GM18511 (cell line): Measurements from ENCODE around the gene ADARB2.

Experiments
- ATAC-seq: cut with Tn5 transposase; IDR thresholded peaks from one replicate; pipeline ENCODE4 v1.9.1; 2021; ENCODE audit warnings: mild to moderate bottlenecking, moderate library complexity; ENCODE audit not compliant: unreplicated experiment

The ADARB2 gene

DNA sequence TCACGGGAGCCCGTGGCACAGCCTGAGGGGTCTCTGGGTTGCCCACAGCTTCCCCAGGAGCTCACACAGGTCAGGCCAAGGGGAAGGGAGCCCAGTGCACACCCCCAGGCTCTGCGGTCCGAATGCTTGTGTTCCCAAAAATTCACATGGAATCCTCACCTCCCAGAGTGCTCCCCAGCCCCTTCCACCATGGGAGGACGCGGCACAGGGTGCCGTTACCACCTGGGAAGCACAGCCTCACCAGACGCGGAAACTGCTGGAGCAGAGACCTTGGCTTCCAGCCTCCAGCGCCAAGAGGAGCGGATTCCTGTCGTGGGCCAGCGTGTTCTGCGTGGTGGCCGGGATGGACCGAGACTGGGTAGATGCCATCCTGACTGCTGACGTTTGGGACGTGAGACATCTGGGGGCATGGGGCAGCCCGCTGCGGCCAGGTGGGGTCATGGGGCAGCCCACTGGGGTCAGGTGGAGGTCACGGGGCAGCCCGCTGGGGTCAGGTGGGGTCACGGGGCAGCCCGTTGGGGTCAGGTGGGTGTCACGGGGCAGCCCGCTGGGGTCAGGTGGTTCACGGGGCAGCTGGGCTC lies 531.8 kb downstream of the ADARB2 start:
- no peak for ATAC-seq

- no peak for ATAC-seq
These were observed 532.6 kb downstream of the ADARB2 start for GRCh38 chr10:1204434-1205326.

DNA sequence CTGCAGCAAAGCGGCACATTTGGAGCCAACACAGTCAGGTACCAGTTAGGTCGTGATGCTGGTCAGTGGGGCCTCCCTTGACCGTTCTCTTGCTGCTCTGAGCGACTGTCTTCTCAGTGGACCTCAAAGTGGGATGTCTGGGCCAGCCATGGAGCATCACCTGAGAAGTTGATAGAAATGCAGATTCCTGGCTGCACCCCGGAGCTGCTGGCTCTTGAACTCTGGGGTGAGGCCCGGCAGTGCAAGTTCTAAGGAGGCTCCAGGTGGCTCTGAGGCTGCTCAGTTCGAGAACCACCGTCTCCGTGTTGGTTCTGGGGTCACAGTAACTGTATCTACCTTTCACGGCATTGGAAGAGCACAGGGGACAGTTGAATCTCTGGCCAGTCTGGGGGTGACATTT lies 533.6 kb downstream of the ADARB2 start:
- ATAC-seq = no peak

DNA sequence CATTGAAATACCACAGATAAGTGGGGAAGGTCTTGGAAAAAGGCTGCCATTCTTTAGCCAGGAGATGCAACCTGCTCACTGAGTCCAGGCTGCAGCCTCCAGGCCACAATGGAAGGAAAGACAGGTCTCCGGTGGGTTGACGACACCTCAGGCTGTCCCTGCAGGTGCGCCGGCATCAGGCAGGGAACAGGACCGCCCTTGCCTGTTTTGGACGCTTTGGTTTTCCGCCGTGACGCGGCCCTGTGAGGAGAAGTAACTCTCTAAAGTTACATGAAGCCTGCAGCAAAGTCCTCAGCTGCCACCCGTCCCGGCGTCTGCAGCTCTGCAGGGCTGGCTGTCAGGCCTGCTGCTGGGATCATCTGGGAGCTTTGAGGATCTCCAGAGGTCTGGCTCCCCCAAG lies 534.1 kb downstream of the ADARB2 start:
- ATAC-seq = no peak

DNA sequence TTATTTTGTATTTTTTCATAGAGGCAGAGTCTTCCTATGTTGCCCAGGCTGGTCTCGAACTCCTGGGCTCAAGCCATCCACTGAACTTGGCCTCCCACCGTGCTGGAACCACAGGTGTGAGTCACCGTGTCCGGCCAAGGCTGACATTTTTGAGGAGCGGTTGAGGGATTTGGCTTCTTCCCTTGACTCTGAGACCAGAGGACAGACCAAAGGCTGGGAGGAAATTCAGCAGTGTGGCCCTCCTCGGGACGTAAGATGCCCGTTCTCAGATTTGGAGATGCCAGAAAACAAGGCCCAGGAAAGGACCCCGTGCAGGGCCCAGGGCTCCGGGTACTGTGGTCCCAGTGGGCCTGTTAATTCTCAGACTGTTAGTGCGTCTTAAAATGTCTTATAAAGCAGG lies 535.0 kb downstream of the ADARB2 start:
- no peak for ATAC-seq

GRCh38 chr10:1200866-1201807 lies 536.2 kb downstream of the ADARB2 start:
- no peak for ATAC-seq

DNA sequence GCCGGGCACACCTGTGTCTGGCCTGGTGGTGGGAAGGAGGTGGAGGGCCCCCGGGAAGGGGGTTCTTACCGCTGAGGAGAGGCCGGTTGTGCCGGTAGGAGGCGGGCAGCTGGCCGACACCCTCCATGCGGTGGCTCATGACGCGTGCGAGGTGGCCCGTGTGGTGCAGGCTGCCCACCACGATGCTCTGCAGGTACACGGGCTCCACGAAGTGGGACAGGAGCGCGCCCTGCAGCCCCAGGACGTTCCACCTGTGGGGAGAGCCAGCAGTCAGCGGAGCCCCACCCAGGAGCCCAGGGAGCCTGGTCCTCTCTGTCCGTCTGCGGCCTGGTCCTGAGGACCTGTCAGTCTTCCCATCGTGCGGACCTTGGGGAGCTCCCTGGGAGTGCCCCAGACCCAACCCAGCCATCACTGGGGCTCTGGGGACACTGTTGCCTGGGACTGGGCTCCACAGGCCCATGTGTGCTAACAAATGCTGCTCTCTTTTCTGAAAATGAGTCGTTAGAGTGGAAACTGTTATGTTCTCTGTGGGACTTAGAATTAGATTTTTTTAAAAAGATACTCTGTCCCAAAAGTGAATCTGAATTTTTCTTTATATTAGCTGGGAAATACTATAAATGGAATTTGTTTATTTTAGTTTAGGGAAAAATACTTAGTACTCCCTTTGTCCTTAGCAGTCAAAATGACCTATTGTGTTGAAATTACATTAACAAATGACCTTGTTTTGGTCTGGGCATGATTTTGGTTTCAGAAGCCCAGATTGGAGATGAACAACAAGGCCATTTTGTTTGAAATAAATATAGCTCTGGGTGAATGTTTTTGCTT lies 537.2 kb downstream of the ADARB2 start:
- ATAC-seq = no peak

GRCh38 chr10:1199345-1199673 lies 538.0 kb downstream of the ADARB2 start:
- no peak for ATAC-seq

- ATAC-seq = no peak
These were observed 538.6 kb downstream of the ADARB2 start for GRCh38 chr10:1198453-1199344.

DNA sequence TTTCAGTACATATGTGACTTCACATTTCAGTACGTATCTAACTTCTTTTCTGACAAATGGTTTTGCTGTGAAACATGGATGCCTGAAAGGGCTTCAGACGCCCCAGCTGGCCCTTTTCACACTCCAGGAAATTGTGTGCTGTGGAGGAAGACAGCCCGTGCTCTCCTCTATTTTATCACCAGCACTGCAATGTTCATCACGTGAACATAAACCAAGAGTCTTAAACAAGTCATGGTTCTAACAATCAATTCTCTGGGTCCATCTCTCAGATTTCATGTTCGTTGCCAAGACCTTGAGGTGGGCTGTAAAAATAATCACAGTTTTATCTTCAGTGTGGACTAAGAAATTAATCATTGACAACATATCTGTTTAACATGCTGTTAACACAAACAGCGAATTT lies 539.9 kb downstream of the ADARB2 start:
- no peak for ATAC-seq

DNA sequence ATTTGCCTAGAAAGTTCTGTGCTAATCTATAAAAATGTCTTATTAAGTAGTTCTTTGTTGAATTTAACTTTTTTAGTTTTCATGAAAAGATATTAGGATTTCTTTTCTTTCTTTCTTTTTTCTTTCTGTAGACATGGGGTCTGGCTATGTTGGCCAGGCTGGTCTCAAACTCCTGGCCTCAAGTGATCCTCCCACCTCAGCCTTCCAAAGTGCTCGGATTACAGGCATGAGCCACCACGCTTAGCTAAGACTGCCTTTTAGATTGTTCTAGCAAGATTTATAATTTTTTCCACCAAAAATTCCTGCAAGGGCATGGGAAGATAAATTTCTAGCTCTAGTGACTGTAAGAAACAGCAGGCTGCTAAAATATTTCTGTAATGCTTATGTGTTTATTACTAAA lies 540.7 kb downstream of the ADARB2 start:
- ATAC-seq = no peak

DNA sequence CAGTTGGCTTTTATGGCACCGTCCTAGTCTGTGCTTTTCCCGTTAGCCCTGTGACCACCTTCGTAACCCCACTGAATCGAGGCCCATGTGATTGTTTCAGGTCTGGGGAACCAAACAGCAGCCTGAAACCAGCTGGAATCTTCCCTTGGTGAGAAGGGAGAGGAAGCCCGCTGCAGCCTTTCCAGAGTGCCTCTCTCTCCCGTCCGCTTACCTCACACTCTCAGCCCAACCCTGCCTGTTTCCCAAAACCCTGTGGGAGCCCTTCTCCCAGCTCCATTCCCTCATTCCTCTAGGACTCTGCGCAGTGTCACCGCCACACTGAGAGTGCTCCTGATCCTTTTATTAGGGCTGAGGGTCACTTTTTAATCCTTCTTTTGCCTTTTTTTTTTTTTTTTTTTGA lies 541.5 kb downstream of the ADARB2 start:
- no peak for ATAC-seq

GRCh38 chr10:1194161-1194560 lies 543.2 kb downstream of the ADARB2 start:
- ATAC-seq = no peak

DNA sequence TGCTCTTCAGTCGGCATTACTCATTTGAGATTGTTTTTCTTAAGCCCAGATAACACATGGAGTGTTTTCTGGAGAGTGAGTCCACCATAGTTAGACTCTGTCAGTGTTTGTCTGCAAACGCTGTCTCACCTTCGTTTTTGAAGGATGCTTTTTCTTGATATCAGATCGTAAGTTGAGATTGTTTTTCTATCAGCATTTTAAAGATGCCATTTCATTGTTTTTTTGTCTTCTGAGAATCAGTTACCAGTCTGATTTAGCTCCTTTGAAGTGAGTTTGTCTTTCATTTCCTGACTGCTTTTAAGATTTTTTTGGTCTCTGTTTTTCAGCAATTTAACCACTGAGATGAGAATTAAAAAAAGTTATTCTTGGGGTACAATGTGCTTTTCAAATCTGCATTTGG lies 543.8 kb downstream of the ADARB2 start:
- no peak for ATAC-seq

- ATAC-seq = no peak
These were observed 545.6 kb downstream of the ADARB2 start for GRCh38 chr10:1191752-1192151.

GRCh38 chr10:1190791-1191490 lies 546.4 kb downstream of the ADARB2 start:
- no peak for ATAC-seq

- ATAC-seq = no peak
These were observed 547.3 kb downstream of the ADARB2 start for GRCh38 chr10:1190052-1190395.

DNA sequence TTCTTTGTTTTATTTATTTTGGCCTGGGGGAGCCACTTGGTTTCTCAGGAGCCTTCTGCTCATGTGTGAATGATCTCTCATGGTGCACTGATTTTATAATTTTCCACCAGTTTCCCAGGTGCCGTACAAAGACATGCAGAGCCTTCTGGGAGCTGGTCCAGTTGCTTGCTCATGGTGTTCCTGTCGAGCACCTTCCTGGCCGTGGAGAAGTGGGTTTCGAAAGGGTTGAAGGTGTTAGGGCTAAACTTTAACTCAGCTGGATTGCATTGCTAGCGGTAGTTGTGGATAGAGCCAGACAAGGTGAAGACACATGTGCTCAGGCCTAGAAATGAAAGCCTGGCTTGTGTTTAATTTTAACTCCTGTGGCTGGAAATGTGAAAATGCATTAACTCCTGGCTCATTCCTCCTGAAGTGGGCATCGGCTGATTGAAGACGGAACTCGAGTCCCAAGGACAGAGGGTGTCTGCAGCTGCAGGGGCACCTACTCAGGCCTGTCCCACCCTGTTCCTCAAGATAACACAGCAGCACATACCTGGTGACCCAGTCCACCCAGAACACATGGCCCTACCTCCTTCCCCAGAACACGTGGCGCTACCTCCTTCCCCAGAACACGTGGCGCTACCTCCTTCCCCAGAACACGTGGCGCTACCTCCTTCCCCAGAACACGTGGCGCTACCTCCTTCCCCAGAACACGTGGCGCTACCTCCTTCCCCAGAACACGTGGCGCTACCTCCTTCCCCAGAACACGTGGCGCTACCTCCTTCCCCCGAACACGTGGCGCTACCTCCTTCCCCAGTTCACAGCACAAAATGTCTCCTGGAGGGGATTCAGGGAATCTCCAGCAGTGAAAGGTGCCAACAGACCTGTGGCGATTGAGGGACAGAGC lies 547.9 kb downstream of the ADARB2 start:
- no peak for ATAC-seq
